H9 (cell line): Measurements from ENCODE around the gene GANAB. TPM values are rescaled to one million over a fixed set of nuclear protein-coding genes. Genes with fewer than 3 reads are reported as not detected.

Experiments
- DNase-seq: peaks from one replicate; pipeline ENCODE4 v3.0.0-alpha.2; 2017
- H2AFZ ChIP-seq: one replicate; pipeline ENCODE4 v1.6.1; 2013; ENCODE audit warnings: mild to moderate bottlenecking, low read length, control low read depth, moderate library complexity
- H2AK5ac ChIP-seq: 2 replicates; pipeline ENCODE4 v1.6.1; 2013; ENCODE audit warnings: low read length, control low read depth, mixed read lengths; ENCODE audit not compliant: insufficient read length
- H2BK120ac ChIP-seq: one replicate; pipeline ENCODE4 v1.6.1; 2013; ENCODE audit warnings: low read depth, mild to moderate bottlenecking, low read length, control low read depth, inconsistent platforms; ENCODE audit not compliant: poor library complexity, severe bottlenecking
- H2BK12ac ChIP-seq: 2 replicates; pipeline ENCODE4 v1.6.1; 2013; ENCODE audit warnings: low read length, control low read depth, mixed read lengths, low read depth; ENCODE audit not compliant: insufficient read length
- H2BK15ac ChIP-seq: 2 replicates; pipeline ENCODE4 v1.6.1; 2013; ENCODE audit warnings: low read depth, low read length, control low read depth
- H2BK20ac ChIP-seq: one replicate; pipeline ENCODE4 v1.6.1; 2013; ENCODE audit warnings: low read depth, mild to moderate bottlenecking, low read length, control low read depth, inconsistent platforms; ENCODE audit not compliant: poor library complexity, severe bottlenecking
- H2BK5ac ChIP-seq: 2 replicates; pipeline ENCODE4 v1.6.1; 2013; ENCODE audit warnings: low read length, control low read depth, mixed read lengths; ENCODE audit not compliant: insufficient read length
- H3K14ac ChIP-seq: 2 replicates; pipeline ENCODE4 v1.6.1; 2013; ENCODE audit warnings: low read length, control low read depth; ENCODE audit not compliant: insufficient read depth
- H3K18ac ChIP-seq: 2 replicates; pipeline ENCODE4 v1.6.1; 2013; ENCODE audit warnings: low read depth, mild to moderate bottlenecking, mixed read lengths, low read length, control low read depth; ENCODE audit not compliant: insufficient read length
- H3K23ac ChIP-seq: 2 replicates; pipeline ENCODE4 v1.6.1; 2013; ENCODE audit warnings: low read length, control low read depth, mixed read lengths, low read depth; ENCODE audit not compliant: insufficient read length
- H3K23me2 ChIP-seq: 2 replicates; pipeline ENCODE4 v1.6.1; 2013; ENCODE audit warnings: low read depth, mild to moderate bottlenecking, mixed read lengths, low read length, control low read depth; ENCODE audit not compliant: insufficient read length, poor library complexity, severe bottlenecking
- H3K27ac ChIP-seq: 2 replicates; pipeline ENCODE4 v1.5.1; 2013; ENCODE audit warnings: low read length, control low read depth, mixed read lengths, low read depth; ENCODE audit not compliant: insufficient read length
- H3K27me3 ChIP-seq: 2 replicates; pipeline ENCODE4 v1.6.1; 2013; ENCODE audit warnings: low read length, control low read depth, inconsistent platforms; ENCODE audit not compliant: insufficient read depth
- H3K4ac ChIP-seq: 2 replicates; pipeline ENCODE4 v1.6.1; 2013; ENCODE audit warnings: low read depth, mild to moderate bottlenecking, control low read depth, inconsistent platforms, low read length, moderate library complexity
- H3K4me1 ChIP-seq: 2 replicates; pipeline ENCODE4 v1.6.1; 2013; ENCODE audit warnings: low read length, control low read depth, inconsistent platforms; ENCODE audit not compliant: insufficient read depth
- H3K4me2 ChIP-seq: 2 replicates; pipeline ENCODE4 v1.6.1; 2013; ENCODE audit warnings: low read length, control low read depth, mixed read lengths; ENCODE audit not compliant: insufficient read length, insufficient read depth
- H3K56ac ChIP-seq: 2 replicates; pipeline ENCODE4 v1.6.1; 2013; ENCODE audit warnings: low read depth, mild to moderate bottlenecking, mixed read lengths, low read length, control low read depth; ENCODE audit not compliant: insufficient read length
- H3K79me1 ChIP-seq: 2 replicates; pipeline ENCODE4 v1.6.1; 2013; ENCODE audit warnings: low read depth, mild to moderate bottlenecking, moderate library complexity, low read length, control low read depth, inconsistent platforms; ENCODE audit not compliant: insufficient read depth, poor library complexity, severe bottlenecking
- H3K79me2 ChIP-seq: 2 replicates; pipeline ENCODE4 v1.6.1; 2013; ENCODE audit warnings: low read length, control low read depth, inconsistent platforms; ENCODE audit not compliant: insufficient read depth
- H3K9ac ChIP-seq: 2 replicates; pipeline ENCODE4 v1.6.1; 2013; ENCODE audit warnings: low read length, control low read depth, mixed read lengths; ENCODE audit not compliant: insufficient read length; ENCODE audit errors: extremely low read depth
- H3K9me3 ChIP-seq: one replicate; pipeline ENCODE4 v1.6.1; 2013; ENCODE audit warnings: low read depth, low read length, inconsistent platforms; ENCODE audit not compliant: control insufficient read depth
- H3T11ph ChIP-seq: one replicate; pipeline ENCODE4 v1.6.1; 2013; ENCODE audit warnings: mild to moderate bottlenecking, low read length, control low read depth, inconsistent platforms
- H4K20me1 ChIP-seq: one replicate; pipeline ENCODE4 v1.6.1; 2013; ENCODE audit not compliant: control insufficient read depth, insufficient read length, insufficient read depth
- H4K5ac ChIP-seq: 2 replicates; pipeline ENCODE4 v1.6.1; 2013; ENCODE audit warnings: low read depth, mild to moderate bottlenecking, mixed read lengths, low read length, control low read depth; ENCODE audit not compliant: insufficient read length
- H4K8ac ChIP-seq: replicated peaks from 2 replicates; pipeline ENCODE4 v1.6.1; 2013; ENCODE audit warnings: low read length, control low read depth, mixed read lengths, low read depth; ENCODE audit not compliant: insufficient read length
- H4K91ac ChIP-seq: 2 replicates; pipeline ENCODE4 v1.6.1; 2013; ENCODE audit warnings: low read depth, mild to moderate bottlenecking, moderate library complexity, mixed read lengths, low read length, control low read depth; ENCODE audit not compliant: insufficient read length
- H3K27ac Mint-ChIP-seq, 3 experiments: 2 replicates in 2 of 3; 3 replicates in 1 of 3; pipeline ENCODE4 v1.8.0; 2020 to 2021; ENCODE audit warnings: mixed read lengths in 3 of 3, mild to moderate bottlenecking in 1 of 3, moderate library complexity in 1 of 3
- H3K27me3 Mint-ChIP-seq: 2 replicates; pipeline ENCODE4 v1.8.0; 2021; ENCODE audit warnings: low read depth, mild to moderate bottlenecking, moderate library complexity, mixed read lengths
- H3K36me3 Mint-ChIP-seq, 3 experiments: 2 replicates in 2 of 3; 3 replicates in 1 of 3; pipeline ENCODE4 v1.8.0; 2020 to 2021; ENCODE audit warnings: low read depth in 3 of 3, mixed read lengths in 3 of 3; ENCODE audit not compliant: insufficient read depth in 1 of 3
- H3K4me1 Mint-ChIP-seq, 2 experiments: 2 replicates each; pipeline ENCODE4 v1.8.0; 2020; ENCODE audit warnings: mixed read lengths in 2 of 2
- H3K4me3 Mint-ChIP-seq, 2 experiments: 2 replicates in 1 of 2; 3 replicates in 1 of 2; pipeline ENCODE4 v1.8.0; 2020 to 2021; ENCODE audit warnings: mild to moderate bottlenecking in 2 of 2, mixed read lengths in 2 of 2, moderate library complexity in 1 of 2
- H3K9me3 Mint-ChIP-seq, 2 experiments: 2 replicates in 1 of 2; 3 replicates in 1 of 2; pipeline ENCODE4 v1.8.0; 2020; ENCODE audit warnings: mild to moderate bottlenecking in 2 of 2, mixed read lengths in 2 of 2, moderate library complexity in 1 of 2
- WGBS: extraction: QIAGEN DNeasy Blood & Tissue Kit; methylation state at CpG from one replicate; pipeline ENCODE4 v1.1.7; 2013; ENCODE audit warnings: missing lambda C conversion rate, low lambda C conversion rate, mixed read lengths; ENCODE audit not compliant: insufficient read length; ENCODE audit errors: extremely low coverage; 5-methylcytosine and 5-hydroxymethylcytosine counted together
- total RNA-seq: library from RNA; stranded (reverse); gene quantifications from 2 replicates; pipeline ENCODE4 v1.2.1, GENCODE V29; 2021
- TF ChIP-seq, protein P1 (sequence below): fragments of 200-600 bp; sonication (generic); conservative IDR thresholded peaks from 3 replicates; pipeline ENCODE4 v1.8.0; 2021; ENCODE audit warnings: antibody characterized with exemption, mild to moderate bottlenecking

GANAB gene
- total RNA-seq, 1 experiment from 2014 or later: 387 TPM

DNA sequence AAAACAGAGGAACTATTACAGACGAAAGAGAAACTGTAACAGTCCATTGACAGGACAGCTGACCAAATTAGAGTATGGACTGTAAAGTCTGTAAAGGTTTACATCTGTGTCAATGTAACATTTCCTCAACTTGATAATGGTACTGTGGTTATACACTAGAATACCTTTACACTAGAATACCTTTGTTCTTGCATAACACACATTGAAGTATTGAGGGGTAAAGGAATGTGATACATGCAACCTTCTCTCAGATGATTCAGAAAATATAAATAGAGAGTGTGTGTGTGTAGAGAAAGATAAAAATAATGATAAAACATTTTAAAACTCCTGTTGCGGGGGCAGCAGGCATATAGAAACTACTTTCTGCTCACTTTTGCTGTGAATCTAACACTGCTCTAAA is 67.2 kb downstream of the GANAB start:
- no peak overlapping the region for H2BK12ac ChIP-seq
- H3K4me1 ChIP-seq: no peaks in the 10 kb centered on the region
- H4K20me1 ChIP-seq: no peaks in the 10 kb centered on the region
- no peak overlapping the region for H2BK15ac ChIP-seq
- no peak overlapping the region for H3K27ac ChIP-seq
- peaks cover 5% of the 10 kb centered on the region for H3K23me2 ChIP-seq
- H2AK5ac ChIP-seq: no peak overlapping the region
- H3K4me2 ChIP-seq: no peak overlapping the region
- H4K91ac ChIP-seq: no peak overlapping the region
- no peak overlapping the region for H4K5ac ChIP-seq
- Mint-ChIP-seq H3K27ac (no peak overlapping the region), H3K4me3 (no peak overlapping the region), H3K27me3 (no peaks in the 10 kb centered on the region), H3K4me1 (peaks cover 11% of the 10 kb centered on the region in 2 experiments), H3K9me3 (no peaks in the 10 kb centered on the region), H3K36me3 (peaks cover 7 to 57% (median 46%) of the 10 kb centered on the region in 3 experiments)
- H3K56ac ChIP-seq: no peak overlapping the region
- no peaks in the 10 kb centered on the region for H3K79me2 ChIP-seq
- H2AFZ ChIP-seq: no peak overlapping the region
- no peak overlapping the region for H3K14ac ChIP-seq
- TF ChIP-seq, protein P1, sequence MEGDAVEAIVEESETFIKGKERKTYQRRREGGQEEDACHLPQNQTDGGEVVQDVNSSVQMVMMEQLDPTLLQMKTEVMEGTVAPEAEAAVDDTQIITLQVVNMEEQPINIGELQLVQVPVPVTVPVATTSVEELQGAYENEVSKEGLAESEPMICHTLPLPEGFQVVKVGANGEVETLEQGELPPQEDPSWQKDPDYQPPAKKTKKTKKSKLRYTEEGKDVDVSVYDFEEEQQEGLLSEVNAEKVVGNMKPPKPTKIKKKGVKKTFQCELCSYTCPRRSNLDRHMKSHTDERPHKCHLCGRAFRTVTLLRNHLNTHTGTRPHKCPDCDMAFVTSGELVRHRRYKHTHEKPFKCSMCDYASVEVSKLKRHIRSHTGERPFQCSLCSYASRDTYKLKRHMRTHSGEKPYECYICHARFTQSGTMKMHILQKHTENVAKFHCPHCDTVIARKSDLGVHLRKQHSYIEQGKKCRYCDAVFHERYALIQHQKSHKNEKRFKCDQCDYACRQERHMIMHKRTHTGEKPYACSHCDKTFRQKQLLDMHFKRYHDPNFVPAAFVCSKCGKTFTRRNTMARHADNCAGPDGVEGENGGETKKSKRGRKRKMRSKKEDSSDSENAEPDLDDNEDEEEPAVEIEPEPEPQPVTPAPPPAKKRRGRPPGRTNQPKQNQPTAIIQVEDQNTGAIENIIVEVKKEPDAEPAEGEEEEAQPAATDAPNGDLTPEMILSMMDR: no peak
- no peaks in the 10 kb centered on the region for H3K9me3 ChIP-seq
- no peak overlapping the region for H3K23ac ChIP-seq
- WGBS: no CpG with 5 or more reads among the region's 2 CpGs
- no peak overlapping the region for H4K8ac ChIP-seq
- no peak overlapping the region for H2BK20ac ChIP-seq
- no peaks in the 10 kb centered on the region for H3K79me1 ChIP-seq
- DNase-seq: no peak
- H2BK5ac ChIP-seq: no peak overlapping the region
- no peaks in the 10 kb centered on the region for H3K27me3 ChIP-seq
- H2BK120ac ChIP-seq: no peak overlapping the region
- H3K4ac ChIP-seq: no peak overlapping the region
- no peak overlapping the region for H3K9ac ChIP-seq
- no peak overlapping the region for H3K18ac ChIP-seq
- no peak overlapping the region for H3T11ph ChIP-seq
